SK-N-SH treated with all-trans-retinoic acid at 6 μM for 48 hours (cell line): Measurements from ENCODE around the gene ADI1.

Source experiments
- ATAC-seq: fragments of 200-7000 bp; cut with Tn5 transposase; 3 replicates; pipeline ENCODE4 v1.9.1; 2020; ENCODE audit warnings: mild to moderate bottlenecking, moderate library complexity
- ARNTL ChIP-seq: fragments of 450-650 bp; formaldehyde crosslinking; IDR thresholded peaks from 2 replicates; pipeline ENCODE4 v1.5.0; 2020; ENCODE audit warnings: low read depth, mild to moderate bottlenecking, moderate library complexity, borderline replicate concordance
- BACH2 ChIP-seq: fragments of 250-450 bp; sonication (Bioruptor Pico); IDR thresholded peaks from 2 replicates; pipeline ENCODE4 v1.9.0; 2021; ENCODE audit warnings: mild to moderate bottlenecking, borderline replicate concordance
- CREB5 ChIP-seq: fragments of 250-450 bp; sonication (Bioruptor Pico); IDR thresholded peaks from 2 replicates; pipeline ENCODE4 v1.5.1; 2020; ENCODE audit warnings: low read depth, mild to moderate bottlenecking, moderate library complexity
- CSDC2 ChIP-seq: fragments of 250-450 bp; sonication (Bioruptor Pico); IDR thresholded peaks from 2 replicates; pipeline ENCODE4 v1.5.0; 2020; ENCODE audit warnings: mild to moderate bottlenecking, moderate library complexity
- CSRNP3 ChIP-seq: fragments of 250-450 bp; sonication (Bioruptor Pico); IDR thresholded peaks from 2 replicates; pipeline ENCODE4 v1.5.1; 2021; ENCODE audit warnings: mild to moderate bottlenecking, moderate library complexity
- ESRRG ChIP-seq: fragments of 250-450 bp; sonication (Bioruptor Pico); IDR thresholded peaks from 2 replicates; pipeline ENCODE4 v1.6.1; 2021; ENCODE audit warnings: mild to moderate bottlenecking
- GLIS3 ChIP-seq: fragments of 250-450 bp; sonication (Bioruptor Pico); IDR thresholded peaks from 2 replicates; pipeline ENCODE4 v1.5.0; 2020; ENCODE audit warnings: mild to moderate bottlenecking, moderate library complexity
- ISL1 ChIP-seq: fragments of 250-450 bp; sonication (Bioruptor Pico); IDR thresholded peaks from 2 replicates; pipeline ENCODE4 v2.1.2; 2022; ENCODE audit warnings: mild to moderate bottlenecking, moderate library complexity
- OSR1 ChIP-seq: fragments of 250-450 bp; sonication (Bioruptor Pico); IDR thresholded peaks from 2 replicates; pipeline ENCODE4 v1.8.0; 2022; ENCODE audit warnings: moderate library complexity, mild to moderate bottlenecking, inconsistent platforms
- PATZ1 ChIP-seq: fragments of 250-450 bp; sonication (Bioruptor Pico); IDR thresholded peaks from 2 replicates; pipeline ENCODE4 v1.8.0; 2020; ENCODE audit warnings: mild to moderate bottlenecking, moderate library complexity, borderline replicate concordance
- POU6F1 ChIP-seq: fragments of 250-450 bp; sonication (Bioruptor Pico); IDR thresholded peaks from 2 replicates; pipeline ENCODE4 v1.8.0; 2021; ENCODE audit warnings: low read depth, mild to moderate bottlenecking, moderate library complexity, borderline replicate concordance
- PPARA ChIP-seq: fragments of 250-450 bp; sonication (Bioruptor Pico); IDR thresholded peaks from 2 replicates; pipeline ENCODE4 v1.5.0; 2020; ENCODE audit warnings: mild to moderate bottlenecking, borderline replicate concordance
- RARB ChIP-seq: fragments of 250-450 bp; sonication (Bioruptor Pico); IDR thresholded peaks from 2 replicates; pipeline ENCODE4 v1.8.0; 2021; ENCODE audit warnings: mild to moderate bottlenecking, moderate library complexity
- TOX ChIP-seq: fragments of 250-450 bp; sonication (Bioruptor Pico); IDR thresholded peaks from 2 replicates; pipeline ENCODE4 v1.8.0; 2021; ENCODE audit warnings: mild to moderate bottlenecking, moderate library complexity, borderline replicate concordance
- TSHZ2 ChIP-seq: fragments of 250-450 bp; sonication (Bioruptor Pico); IDR thresholded peaks from 2 replicates; pipeline ENCODE4 v1.5.0; 2020; ENCODE audit warnings: mild to moderate bottlenecking, moderate library complexity
- ZFP3 ChIP-seq: fragments of 250-450 bp; sonication (Bioruptor Pico); IDR thresholded peaks from 2 replicates; pipeline ENCODE4 v1.5.0; 2020; ENCODE audit warnings: mild to moderate bottlenecking, moderate library complexity
- ZFP30 ChIP-seq: fragments of 450-650 bp; formaldehyde crosslinking; IDR thresholded peaks from 2 replicates; pipeline ENCODE4 v1.5.0; 2022; ENCODE audit warnings: mild to moderate bottlenecking, moderate library complexity
- ZNF565 ChIP-seq: fragments of 450-650 bp; formaldehyde crosslinking; conservative IDR thresholded peaks from 2 replicates; pipeline ENCODE4 v1.5.0; 2020; ENCODE audit warnings: low read depth, mild to moderate bottlenecking, moderate library complexity
- ZNF70 ChIP-seq: fragments of 450-650 bp; formaldehyde crosslinking; IDR thresholded peaks from 2 replicates; pipeline ENCODE4 v1.5.0; 2020; ENCODE audit warnings: mild to moderate bottlenecking, moderate library complexity
- ZNF8 ChIP-seq: fragments of 450-650 bp; formaldehyde crosslinking; IDR thresholded peaks from 2 replicates; pipeline ENCODE4 v1.5.0; 2020; ENCODE audit warnings: mild to moderate bottlenecking, moderate library complexity

ADI1 gene

GRCh38 chr2:3522961-3523421 lies 3.7 kb upstream of the ADI1 start:
- no peak for ATAC-seq
- no peak for TF ChIP-seq PPARA (CRISPR knock-in tag)
- peak; percentile 47; the same call in 1 of the 2 replicates for TF ChIP-seq ISL1 (CRISPR knock-in tag)
- TF ChIP-seq CSDC2 (CRISPR knock-in tag), result peak; percentile 60; the same call in 1 of the 2 replicates

- TF ChIP-seq ISL1 (CRISPR knock-in tag) (no peak), CSRNP3 (CRISPR knock-in tag) (no peak), GLIS3 (CRISPR knock-in tag) (no peak), ARNTL (CRISPR knock-in tag) (no peak), BACH2 (CRISPR knock-in tag) (no peak), PPARA (CRISPR knock-in tag) (no peak), ZNF70 (CRISPR knock-in tag) (no peak), ZFP30 (CRISPR knock-in tag) (no peak), POU6F1 (CRISPR knock-in tag) (no peak), OSR1 (CRISPR knock-in tag) (no peak), PATZ1 (CRISPR knock-in tag) (no peak), RARB (CRISPR knock-in tag) (no peak), ZNF8 (CRISPR knock-in tag) (no peak), ZNF565 (CRISPR knock-in tag) (no peak), TSHZ2 (CRISPR knock-in tag) (no peak), CSDC2 (CRISPR knock-in tag) (no peak), CREB5 (no peak)
- TF ChIP-seq, all 23 proteins: peak for 0
- no peak for ATAC-seq
These were observed 1.3 kb upstream of the ADI1 start for GRCh38 chr2:3520591-3520990.

GRCh38 chr2:3518496-3519254 lies 656 bp downstream of the ADI1 start:
- ATAC-seq, result peak; percentile 78
- TF ChIP-seq ARNTL (CRISPR knock-in tag) (no peak), CSDC2 (CRISPR knock-in tag) (no peak), OSR1 (CRISPR knock-in tag) (no peak), TOX (no peak), ISL1 (CRISPR knock-in tag) (no peak), ESRRG (CRISPR knock-in tag) (no peak), PPARA (CRISPR knock-in tag) (no peak), ZFP3 (no peak), POU6F1 (CRISPR knock-in tag) (no peak)
